ENCODE measurements around the gene PROM1. TPM values are rescaled to one million over a fixed set of nuclear protein-coding genes. Genes with fewer than 3 reads are reported as not detected.

The PROM1 gene
- total RNA-seq, 2 donors from 2014 or later: 23.7 to 24.6 TPM

GRCh38 chr4:16039139-16039538, 44.7 kb downstream of the PROM1 start:
- H3K27ac ChIP-seq: no peak overlapping the region
- H3K4me1 ChIP-seq: peaks cover 19% of the 10 kb centered on the region
- no peaks in the 10 kb centered on the region for H3K27me3 ChIP-seq
- H3K4me3 ChIP-seq: no peak overlapping the region
- no peaks in the 10 kb centered on the region for H3K36me3 ChIP-seq (replicated peaks in 1 of 2; ENCODE audit: insufficient read depth in 1 of 2, low read depth in 2 of 2)
- TF ChIP-seq CTCF (IDR thresholded peaks at IDR 0.05) (no peak), POLR2A (IDR thresholded peaks at IDR 0.05) (no peak)
- DNase-seq (no peak), ATAC-seq (no peak)
- intact Hi-C loops (cut with DNase I): no loop called here
- no peaks in the 10 kb centered on the region for H3K9me3 ChIP-seq
- 86 to 88% methylated on average over 5 of the region's 5 CpGs for WGBS, 2 donors

GRCh38 chr4:16037901-16038300, 45.9 kb downstream of the PROM1 start:
- Histone ChIP-seq H3K9me3 (no peaks in the 10 kb centered on the region), H3K4me1 (peaks cover 24% of the 10 kb centered on the region), H3K4me3 (no peak overlapping the region), H3K27ac (no peak overlapping the region), H3K36me3 (replicated peaks in 1 of 2; ENCODE audit: insufficient read depth in 1 of 2, low read depth in 2 of 2) (no peaks in the 10 kb centered on the region), H3K27me3 (no peaks in the 10 kb centered on the region)
- WGBS, 2 donors: 85 to 87% methylated on average over 4 of the region's 4 CpGs
- ATAC-seq (no peak), DNase-seq (no peak)
- intact Hi-C loops (cut with DNase I): no loop called here
- TF ChIP-seq POLR2A (IDR thresholded peaks at IDR 0.05): no peak
- no peak for TF ChIP-seq CTCF (IDR thresholded peaks at IDR 0.05)

GRCh38 chr4:16035843-16036242, 48.0 kb downstream of the PROM1 start:
- peaks cover 35% of the 10 kb centered on the region for H3K4me1 ChIP-seq
- H3K36me3 ChIP-seq (replicated peaks in 1 of 2; ENCODE audit: insufficient read depth in 1 of 2, low read depth in 2 of 2): no peaks in the 10 kb centered on the region
- H3K4me3 ChIP-seq: no peak overlapping the region
- WGBS, 2 donors: 82 to 94% methylated on average over 6 of the region's 6 CpGs
- intact Hi-C loops (cut with DNase I): no loop called here
- TF ChIP-seq CTCF (IDR thresholded peaks at IDR 0.05): no peak
- no peak for TF ChIP-seq POLR2A (IDR thresholded peaks at IDR 0.05)
- no peaks in the 10 kb centered on the region for H3K27me3 ChIP-seq
- no peak for ATAC-seq
- DNase-seq: no peak
- H3K27ac ChIP-seq: peak overlapping the region in 1 of 4 donors; percentile 66
- H3K9me3 ChIP-seq: no peaks in the 10 kb centered on the region

- DNase-seq (peak in 1 of 4 donors; percentile 10), ATAC-seq (peak; percentile 92)
- H3K27ac ChIP-seq: peak overlapping the region in 3 of 4 donors; percentile 16 to 66 (median 54)
- no peak overlapping the region for H3K4me3 ChIP-seq
- peaks cover 35% of the 10 kb centered on the region for H3K4me1 ChIP-seq
- TF ChIP-seq CTCF (IDR thresholded peaks at IDR 0.05) (no peak), POLR2A (IDR thresholded peaks at IDR 0.05) (no peak)
- intact Hi-C loops (cut with DNase I): no loop called here
- H3K27me3 ChIP-seq: no peaks in the 10 kb centered on the region
- WGBS, 2 donors: 10 to 15% methylated on average over 10 of the region's 10 CpGs
- no peaks in the 10 kb centered on the region for H3K36me3 ChIP-seq (replicated peaks in 1 of 2; ENCODE audit: insufficient read depth in 1 of 2, low read depth in 2 of 2)
- no peaks in the 10 kb centered on the region for H3K9me3 ChIP-seq
Measured at GRCh38 chr4:16034010-16034748, 49.6 kb downstream of the PROM1 start.

- H3K4me3 ChIP-seq: no peak overlapping the region
- no peak for TF ChIP-seq CTCF (IDR thresholded peaks at IDR 0.05)
- no peak for TF ChIP-seq POLR2A (IDR thresholded peaks at IDR 0.05)
- peaks cover 35% of the 10 kb centered on the region for H3K4me1 ChIP-seq
- H3K27ac ChIP-seq: peak overlapping the region in 3 of 4 donors; percentile 33 to 66 (median 54)
- no peaks in the 10 kb centered on the region for H3K36me3 ChIP-seq (replicated peaks in 1 of 2; ENCODE audit: insufficient read depth in 1 of 2, low read depth in 2 of 2)
- 46 to 55% methylated on average over 7 of the region's 7 CpGs for WGBS, 2 donors
- DNase-seq: peak in 1 of 4 donors; percentile 30
- H3K27me3 ChIP-seq: no peaks in the 10 kb centered on the region
- no peaks in the 10 kb centered on the region for H3K9me3 ChIP-seq
- intact Hi-C loops (cut with DNase I): no loop called here
- ATAC-seq: peak; percentile 53
Measured at GRCh38 chr4:16032396-16032770, 51.4 kb downstream of the PROM1 start.

Measured in body of pancreas (tissue), 4 donors.